Glomerular visceral epithelial cell (primary cell): ENCODE measurements around the gene RPTOR.
A peak's percentile ranks its signal among the peaks of the same experiment; 100 is the strongest.
"Not testable (repeated sequence)": the region's sequence is repeated elsewhere in the genome, so short reads cannot be mapped to it uniquely, and the experiment has no call there.

Experiments
- DNase-seq: peaks from one replicate; pipeline ENCODE4 v3.0.0-alpha.2; 2016; ENCODE audit errors: extremely low spot score

The RPTOR gene

DNA sequence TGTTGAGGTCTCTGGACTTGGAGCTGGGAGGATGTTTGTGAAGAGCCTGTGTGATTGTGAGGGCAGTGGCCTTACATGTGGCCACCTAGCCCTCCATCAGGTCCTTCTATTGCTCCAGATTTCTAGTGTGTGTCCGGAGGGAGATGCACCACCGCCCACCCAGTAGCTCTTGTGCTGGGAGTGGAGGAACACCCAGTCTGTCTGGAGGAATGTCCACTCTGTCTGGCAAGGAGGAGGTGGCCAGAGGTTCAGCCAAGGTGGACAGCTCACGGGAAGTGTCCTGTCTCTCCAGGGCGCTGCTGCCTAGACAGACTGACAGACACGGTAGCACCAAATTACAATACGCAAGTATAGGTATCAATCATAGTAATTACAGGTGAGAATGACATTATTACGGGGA lies 10.6 kb downstream of the RPTOR start:
- DNase-seq, result no peak

DNA sequence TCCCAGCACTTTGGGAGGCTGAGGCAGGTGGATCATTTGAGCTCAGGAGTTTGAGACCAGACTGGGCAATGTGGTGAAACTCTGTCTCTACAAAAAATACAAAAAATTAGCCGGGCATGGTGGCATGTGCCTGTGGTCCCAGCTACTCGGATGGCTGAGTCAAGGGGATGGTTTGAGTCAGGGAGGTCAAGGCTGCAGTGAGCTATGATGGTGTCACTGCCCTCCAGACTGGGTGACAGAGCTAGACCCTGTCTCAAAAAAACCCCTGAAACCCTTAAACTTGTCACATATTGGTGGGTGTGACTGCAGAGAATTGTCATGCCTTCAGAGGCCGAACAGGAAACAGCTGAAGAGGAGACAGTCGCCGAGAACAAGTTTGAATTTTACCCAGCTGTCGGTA lies 13.4 kb downstream of the RPTOR start:
- no peak for DNase-seq

DNA sequence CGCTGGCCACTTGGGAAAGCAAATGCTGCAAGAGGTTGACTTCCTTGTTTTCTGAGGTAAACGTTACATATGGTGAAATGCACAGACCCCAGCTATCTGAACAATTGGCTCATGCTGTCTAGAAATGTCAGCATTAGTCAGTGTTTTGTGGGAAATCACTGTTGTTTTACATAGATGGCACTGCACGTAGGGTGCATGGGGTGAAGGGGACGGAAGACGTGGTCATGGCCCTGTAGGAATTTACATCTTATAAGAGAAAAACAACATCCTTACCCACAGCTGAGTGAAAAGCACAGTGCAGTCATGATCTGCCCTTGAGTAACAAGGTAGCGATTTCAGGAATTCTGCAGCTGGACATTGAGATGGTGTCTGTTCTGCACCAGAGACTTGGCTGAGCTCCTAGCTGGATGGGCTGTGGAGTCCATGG lies 15.2 kb downstream of the RPTOR start:
- peak; percentile 97 for DNase-seq

DNA sequence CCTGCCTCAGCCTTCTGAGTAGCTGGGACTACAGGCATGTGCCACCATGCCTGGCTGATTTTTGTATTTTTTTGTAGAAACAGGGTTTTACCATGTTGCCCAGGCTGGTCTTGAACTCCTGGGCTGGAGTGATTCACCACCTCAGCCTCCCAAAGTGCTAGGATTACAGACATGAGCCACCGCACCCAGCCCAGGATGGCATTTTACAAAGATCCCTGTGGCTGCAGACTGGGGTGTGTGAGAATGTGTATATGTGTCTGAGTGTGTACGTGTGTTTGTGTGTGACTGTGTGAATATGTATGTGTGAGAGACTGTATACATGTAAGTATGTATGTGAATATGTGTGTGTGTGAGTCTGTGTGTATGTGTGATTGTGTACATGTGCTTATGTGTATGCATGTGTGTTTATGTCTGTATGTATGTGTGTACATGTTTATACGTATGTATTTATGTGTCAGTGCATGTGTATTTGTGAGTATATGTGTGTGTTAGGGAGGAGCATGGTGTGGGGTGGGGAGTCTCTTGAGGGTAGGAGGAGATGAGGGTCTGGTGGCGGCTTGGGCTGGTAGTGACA lies 17.0 kb downstream of the RPTOR start:
- DNase-seq, result peak; percentile 65

DNA sequence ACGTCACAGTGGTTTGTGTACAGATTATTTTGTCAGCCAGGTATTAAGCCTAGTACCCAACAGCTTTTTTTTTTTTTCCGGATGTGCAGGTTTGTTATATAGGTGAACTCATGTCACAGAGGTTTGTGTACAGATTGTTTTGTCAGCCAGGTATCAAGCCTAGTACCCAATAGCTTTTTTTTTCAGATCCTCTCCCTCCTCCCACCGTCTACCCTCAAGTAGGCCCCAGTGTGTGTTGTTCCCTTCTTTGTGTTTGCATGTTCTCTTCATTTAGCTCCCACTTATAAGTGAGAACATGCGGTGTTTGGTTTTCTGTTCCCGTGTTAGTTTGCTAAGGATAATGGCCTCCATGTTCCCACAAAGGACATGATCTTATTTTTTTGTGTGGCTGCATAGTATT lies 19.9 kb downstream of the RPTOR start:
- no peak for DNase-seq

DNA sequence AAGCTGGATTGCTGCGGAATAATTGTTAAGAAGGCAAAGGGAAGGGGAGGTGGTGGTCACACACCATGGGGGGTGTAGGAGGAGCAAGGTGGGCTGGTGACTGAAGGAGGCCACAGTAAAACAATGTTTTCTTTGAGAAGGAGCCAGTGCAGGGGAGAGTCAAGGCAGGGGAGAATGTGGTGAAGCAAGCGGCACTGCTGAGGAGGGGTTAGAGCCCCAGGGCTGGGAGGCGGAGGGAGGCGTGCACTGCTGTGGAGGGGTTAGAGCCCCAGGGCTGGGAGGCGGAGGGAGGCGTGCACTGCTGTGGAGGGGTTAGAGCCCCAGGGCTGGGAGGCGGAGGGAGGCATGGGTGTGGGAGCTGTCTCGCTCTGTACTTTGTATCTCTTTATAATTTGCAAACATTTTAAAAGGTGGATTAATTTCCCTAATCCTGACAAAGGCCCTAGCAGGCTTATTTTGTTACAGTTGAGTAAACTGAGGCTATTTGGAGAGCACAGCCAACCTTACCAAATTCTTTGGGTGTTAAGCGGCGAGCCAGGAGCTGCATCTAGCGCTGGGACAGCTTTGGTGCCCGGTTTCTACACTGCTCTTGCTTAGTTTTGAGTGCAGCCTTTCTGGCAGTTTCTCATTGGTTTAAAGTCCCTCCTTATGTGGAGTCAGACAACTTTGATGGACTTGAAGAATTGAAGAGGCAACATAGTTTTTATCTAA lies 20.9 kb downstream of the RPTOR start:
- no peak for DNase-seq

DNA sequence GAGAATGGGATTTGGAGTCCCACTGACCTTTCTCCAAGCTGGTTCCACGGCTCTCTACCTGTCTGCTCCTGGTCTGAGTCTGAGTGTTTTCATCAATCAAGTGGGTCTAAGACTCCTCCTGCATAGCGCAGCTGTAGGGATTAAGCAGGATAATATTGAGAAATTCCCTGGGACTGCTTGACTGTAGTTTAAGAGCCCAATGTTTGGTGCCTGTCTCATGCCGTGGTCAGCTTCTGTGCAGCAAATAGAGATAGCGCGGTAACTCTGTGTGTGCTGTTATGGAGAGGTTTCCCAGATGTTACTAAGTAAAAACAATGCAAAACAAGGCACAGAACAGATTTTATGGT lies 21.4 kb downstream of the RPTOR start:
- no peak for DNase-seq

DNA sequence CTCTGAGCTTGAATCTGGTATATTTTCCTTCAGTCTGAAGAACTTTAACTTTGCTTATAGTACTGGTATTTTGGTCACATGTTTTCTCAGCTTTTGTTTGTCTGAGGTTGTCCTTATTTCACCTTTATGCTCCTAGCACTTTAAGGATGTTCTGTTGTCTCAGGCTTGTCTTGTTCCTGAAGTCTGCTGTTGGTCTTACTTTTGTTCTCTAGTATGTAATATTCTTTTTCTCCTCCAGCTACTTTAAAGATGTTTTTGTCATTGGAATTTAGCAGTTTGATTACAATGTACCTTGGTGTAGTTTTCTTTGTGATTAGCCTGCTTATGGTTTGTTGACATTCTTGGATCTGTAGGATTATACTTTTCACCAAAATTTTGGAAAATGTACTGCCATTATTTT lies 23.6 kb downstream of the RPTOR start:
- DNase-seq, result no peak

DNA sequence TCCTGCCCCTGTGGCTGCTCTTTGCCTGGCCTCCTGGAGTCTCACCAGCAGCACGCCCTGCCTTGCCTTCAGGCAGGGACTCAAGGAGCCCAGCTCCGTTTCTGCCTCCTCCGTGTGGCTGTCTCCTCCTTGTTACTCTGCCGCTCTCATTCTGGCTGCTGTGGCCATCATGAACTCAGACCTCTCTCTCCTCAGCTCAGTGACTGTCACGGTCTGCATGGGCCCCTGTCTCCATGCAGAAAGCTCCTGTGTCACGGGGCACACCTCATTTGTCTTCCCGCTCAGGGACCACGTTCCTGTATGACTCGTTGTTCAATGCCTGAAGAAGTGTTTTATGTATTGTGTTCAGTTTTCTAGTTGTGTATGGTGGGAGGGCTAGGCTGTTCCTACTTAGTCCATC lies 25.3 kb downstream of the RPTOR start:
- peak; percentile 62 for DNase-seq

DNA sequence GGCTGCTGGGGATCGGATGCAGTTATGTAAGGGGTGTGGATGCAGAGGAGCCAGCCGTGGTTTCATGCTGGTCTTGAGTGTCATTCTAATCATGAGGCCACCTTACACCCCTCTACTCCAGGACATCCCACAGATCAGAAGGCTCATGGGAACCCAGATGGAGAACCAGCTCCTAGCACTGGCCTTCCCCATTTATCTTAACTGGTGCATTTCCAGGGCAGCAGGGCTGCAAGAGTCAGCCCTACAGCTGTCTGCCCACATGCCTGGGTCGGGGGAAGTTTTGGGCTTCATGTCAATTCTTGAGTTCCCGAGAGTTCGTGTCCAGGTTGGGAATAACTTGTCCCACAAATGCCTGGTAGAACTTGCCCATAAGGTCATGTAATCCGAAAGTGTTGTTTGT lies 29.1 kb downstream of the RPTOR start:
- DNase-seq, result no peak

DNA sequence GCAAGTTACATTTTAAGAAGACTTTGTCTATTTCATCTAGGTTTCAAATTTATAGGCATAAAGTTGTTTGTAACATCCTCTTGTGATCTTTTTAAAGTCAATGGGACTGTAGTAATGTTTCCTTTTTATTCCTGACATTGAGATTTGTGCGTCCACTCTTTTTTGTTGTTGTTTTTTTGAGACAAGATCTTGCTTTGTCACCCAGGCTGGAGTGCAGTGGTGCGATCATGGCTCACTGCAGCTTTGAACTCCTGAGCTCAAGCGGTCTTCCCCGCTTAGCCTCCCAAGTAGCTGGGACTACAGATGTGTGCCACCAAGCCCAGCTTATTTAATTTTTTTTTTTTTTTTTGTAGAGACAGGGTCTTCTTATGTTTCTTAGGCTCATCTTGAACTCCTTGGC lies 29.9 kb downstream of the RPTOR start:
- DNase-seq, result no peak

DNA sequence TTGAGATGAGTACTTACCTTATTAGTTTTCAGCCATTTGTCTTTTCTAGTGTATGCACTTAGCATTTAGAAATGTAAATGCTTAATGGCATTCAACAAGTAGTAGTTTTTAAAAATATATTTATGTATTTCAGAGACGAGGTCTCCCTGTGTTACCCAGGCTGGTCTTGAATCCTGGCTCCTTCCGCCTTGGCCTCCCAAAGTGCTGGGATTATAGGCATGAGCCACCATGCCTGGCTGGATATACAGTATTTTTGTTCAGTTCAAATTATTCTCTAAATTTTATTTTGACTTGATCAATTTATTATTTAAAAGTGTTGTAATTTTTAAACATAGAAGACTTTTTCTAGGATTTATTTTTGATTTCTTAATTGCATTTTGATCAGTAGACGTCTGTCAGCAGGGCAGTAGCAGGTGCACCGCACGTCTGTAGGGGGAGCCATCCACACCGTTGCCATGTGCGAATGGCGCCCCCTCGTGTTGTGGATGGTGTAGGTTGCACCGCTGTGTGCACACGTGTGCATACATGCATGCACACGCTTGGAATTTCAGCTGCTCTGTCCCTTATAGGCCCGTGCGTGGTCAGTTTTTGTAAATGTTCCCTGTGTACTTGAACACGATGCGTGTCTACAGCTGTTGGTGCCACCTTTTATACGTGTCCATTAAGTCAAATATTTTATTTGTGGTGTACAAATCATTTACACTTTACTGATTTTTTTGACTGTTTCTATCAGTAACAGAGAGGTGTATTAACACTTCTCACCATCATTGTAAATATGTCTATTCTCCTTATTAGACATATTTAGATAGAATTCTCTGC lies 30.6 kb downstream of the RPTOR start:
- DNase-seq, result peak; percentile 89

DNA sequence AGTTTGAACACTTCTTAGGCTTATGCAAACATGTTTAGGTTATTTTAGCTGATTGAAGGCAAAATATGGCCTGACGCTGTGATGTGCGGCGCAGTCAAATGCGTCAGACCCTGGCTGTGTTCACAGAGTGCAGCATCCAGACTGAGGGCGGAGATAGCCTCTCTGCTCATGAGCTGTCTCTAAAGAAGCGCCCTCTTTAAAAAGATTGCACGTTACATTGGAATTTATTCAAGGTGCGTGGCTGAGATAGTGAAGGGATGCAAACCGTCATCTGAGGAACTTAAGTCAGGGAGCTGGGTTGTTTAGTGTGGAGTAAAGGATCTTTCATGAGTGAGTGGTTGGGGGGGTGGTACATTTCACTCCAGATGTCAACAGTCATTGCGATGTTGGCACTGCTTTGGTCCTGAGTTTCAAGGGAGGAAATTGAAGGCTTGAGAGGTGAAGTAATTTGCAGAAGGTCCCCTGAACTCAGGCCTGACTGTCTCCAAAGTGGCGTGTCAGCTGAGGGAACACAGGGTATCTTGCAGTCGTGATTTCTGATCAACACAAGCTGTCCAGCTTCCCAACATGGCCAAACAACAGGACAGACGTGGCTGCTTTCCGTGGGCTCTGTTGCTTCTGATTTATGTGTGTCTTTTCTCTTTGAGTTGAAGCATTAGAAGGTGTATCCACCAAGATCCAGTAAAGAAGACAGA lies 33.4 kb downstream of the RPTOR start:
- no peak for DNase-seq

DNA sequence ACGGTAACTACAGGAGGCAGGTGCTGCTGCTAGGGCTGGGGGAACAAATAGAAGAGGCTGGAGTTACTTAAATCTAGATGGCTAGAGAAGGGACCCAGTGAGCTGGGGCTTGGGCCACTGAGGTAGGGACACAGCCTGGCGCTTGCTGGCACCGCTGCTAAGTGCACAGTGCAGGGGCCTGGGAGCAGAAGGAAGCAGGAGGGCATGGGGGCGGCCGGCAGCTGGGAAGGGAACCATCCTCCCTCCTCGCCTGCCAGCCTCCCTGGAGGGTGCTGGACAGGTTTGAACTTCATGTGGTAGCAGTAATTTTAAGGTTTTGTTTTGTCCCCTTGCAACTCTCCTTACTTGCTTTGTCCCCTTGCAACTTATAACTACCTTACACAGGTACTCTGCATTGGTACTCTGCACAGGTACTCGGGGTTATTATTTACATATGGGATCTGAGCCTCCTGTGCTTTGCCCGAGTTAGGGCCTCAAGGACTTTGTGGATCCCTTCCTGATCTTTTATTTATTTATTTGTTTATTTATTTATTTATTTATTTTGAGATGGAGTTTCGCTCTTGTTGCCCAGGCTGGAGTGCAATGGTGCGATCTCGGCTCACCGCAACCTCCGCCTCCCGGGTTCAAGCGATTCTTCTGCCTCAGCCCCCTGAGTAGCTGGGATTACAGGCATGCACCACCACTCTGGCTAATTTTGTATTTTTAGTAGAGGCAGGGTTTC lies 34.2 kb downstream of the RPTOR start:
- DNase-seq, result not testable (repeated sequence)

DNA sequence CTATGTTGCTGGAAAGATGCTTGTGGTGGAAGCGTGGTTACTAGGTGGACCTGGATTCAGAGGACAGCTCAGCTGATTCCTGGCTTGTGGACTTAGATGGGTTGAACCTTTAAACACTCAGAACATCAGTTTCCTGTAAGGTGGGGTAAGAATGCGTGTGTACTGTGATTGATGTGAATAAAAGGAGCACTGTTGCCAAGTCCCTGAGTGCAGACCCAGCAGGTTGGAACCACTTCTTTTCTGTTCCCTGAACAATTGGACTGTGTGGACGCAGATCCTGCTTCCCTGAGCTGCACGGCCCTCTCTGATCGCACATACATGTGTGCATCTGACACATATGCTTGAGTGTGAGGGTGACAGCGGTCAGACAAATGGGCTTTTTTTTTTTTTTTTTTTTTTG lies 37.5 kb downstream of the RPTOR start:
- DNase-seq, result no peak

DNA sequence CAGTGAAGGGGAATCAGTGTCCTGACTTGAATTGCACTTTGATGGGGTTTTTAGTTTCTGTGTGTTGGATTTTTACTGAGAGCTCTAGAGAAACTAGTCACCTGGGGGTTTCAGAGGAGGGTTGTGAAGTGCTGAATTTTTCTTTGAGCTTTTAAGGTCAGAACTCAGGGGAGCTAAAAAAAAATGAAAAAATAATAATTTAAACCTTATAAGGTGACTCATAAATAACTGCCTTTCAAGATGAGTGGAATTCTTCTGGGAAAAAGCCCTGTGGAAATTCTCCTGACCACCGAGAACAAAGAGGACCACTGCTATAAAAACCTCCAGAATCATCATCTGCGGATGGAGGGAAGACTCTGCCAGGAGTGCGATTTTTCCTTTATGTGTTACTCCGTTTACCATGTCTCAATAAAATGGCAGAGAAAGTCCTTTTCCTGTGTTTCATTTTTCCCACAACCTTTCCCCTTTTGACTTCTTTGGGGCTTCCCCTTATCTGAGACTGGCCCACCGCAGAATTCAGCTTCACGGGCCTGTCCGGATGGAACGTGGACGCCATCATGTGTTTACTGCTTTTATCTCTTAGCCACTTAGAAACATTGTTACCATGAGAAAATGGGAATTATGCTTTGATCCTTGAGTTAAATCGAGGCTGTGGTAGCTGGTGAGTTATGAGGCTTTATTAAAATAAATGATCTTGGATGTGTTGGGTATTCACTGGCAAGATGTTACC lies 39.7 kb downstream of the RPTOR start:
- no peak for DNase-seq

DNA sequence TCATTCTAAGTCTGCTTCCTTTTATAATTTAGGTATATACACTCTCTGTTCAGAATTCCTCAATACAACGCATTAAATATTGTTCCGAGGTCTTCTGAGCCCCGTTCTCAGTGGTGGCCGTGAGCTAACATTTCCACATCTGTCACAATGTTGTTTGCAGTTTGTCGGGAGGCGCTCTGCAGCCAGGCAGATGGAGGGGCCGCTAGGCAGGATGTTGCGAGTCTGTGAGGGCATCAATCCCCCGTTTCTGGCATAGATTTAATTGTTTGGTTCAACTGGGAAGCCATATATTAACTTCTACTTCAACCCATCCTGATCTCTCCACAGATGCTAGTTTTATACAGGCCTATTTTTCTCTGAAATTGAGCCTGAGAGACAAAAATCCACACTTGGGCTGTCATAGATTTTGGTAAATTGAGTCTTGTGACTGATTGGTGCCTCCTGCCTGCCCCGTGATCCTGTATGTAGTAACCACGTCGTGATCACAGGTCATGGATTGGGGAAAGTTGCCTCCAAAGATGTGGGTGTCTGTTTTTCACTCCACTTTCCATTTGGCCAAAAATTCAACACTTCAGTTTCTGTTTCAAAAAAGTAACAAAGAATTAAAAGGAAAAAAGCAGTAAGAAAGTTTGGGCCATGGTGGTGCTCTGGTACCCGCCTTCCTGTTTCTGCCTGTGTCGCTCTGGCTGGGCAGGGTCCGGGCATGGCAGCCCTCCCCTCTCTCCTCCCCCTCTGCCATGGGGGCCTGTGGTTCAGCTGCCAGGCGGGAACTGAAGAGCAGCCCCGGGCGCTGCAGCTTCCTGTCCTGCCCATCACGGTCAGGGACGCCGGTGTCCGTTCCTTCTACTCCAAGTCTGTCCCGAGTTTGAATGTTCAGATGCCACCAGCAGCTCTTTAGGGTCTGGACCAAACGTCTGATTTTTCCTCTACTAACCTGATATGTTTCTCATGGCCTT lies 41.5 kb downstream of the RPTOR start:
- DNase-seq, result no peak

DNA sequence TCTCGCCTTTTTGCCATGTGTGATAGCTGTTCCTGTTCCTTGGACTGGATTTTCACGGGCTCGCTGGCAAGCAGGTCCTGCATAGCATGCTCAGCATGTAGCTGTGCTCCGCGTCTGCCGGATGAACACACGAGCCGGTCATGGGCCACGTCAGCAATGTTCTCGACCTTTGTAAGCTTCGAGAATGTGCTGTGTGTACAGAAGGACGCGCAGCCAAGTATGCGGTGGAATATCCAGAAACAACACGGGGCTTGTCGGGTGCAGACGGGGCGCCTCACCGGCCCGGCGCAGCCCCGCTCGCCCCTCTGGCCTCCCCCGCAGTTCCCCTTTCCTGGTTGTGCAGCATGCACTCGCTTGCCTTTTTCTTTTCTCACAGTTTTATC lies 42.2 kb downstream of the RPTOR start:
- DNase-seq, result no peak

DNA sequence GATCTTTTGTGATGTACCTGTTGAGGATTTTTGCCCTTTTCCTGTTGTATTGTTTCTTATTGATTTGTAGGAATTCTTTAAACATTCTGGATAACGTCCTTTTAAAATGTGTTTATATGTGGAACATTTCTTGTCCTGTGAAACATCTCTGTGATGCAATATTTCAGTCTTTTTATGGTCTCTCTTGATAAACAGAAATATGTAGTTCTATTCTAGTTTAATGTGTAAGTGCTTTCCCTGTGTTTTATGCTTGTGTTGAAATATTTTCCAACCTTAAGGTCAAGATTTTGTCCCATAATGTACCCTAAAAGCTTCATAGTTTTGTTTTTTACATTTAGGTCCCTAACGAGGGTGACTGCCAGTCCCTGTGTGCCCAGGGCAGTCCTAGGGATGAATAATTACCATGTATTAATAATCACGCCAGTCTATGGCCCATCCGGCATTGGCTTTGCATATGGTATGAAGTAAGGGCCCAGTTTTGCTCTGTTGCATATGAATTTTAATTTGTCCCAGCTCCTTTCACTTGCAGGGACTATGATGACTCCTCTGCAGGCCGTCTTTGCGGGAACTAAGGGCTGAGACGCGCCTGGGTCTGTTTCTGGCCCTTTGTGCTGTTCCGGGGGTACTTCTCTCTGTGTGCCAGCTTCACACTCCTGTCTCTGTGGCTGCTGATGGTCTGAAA lies 44.2 kb downstream of the RPTOR start:
- DNase-seq, result no peak
